G401.6 (cell line): Measurements from ENCODE around the gene ATP5ME.
"Not testable (repeated sequence)": the region's sequence is repeated elsewhere in the genome, so short reads cannot be mapped to it uniquely, and the experiment has no call there.

Experiments
- FAIRE-seq: peaks from 2 replicates; lab custom pipeline; 2012; peaks lifted over from hg19 to GRCh38; lab: Jason Lieb, UNC

ATP5ME gene

DNA sequence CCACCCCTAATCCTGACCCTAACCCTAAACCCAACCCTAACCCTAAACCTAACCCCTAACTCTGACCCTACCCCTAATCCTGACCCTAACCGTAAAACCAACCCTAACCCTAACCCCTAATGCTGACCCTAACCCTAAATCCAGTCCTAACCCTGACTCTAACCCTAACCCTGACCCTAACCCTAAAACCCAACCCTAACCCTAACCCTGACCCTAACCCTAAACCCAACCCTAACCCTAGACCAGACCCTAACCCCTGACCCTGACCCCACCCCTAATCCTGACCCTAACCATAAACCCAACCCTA lies 30.8 kb upstream of the ATP5ME start:
- FAIRE-seq: no peak

- no peak for FAIRE-seq
Measured at GRCh38 chr4:704198-704891, 30.3 kb upstream of the ATP5ME start.

DNA sequence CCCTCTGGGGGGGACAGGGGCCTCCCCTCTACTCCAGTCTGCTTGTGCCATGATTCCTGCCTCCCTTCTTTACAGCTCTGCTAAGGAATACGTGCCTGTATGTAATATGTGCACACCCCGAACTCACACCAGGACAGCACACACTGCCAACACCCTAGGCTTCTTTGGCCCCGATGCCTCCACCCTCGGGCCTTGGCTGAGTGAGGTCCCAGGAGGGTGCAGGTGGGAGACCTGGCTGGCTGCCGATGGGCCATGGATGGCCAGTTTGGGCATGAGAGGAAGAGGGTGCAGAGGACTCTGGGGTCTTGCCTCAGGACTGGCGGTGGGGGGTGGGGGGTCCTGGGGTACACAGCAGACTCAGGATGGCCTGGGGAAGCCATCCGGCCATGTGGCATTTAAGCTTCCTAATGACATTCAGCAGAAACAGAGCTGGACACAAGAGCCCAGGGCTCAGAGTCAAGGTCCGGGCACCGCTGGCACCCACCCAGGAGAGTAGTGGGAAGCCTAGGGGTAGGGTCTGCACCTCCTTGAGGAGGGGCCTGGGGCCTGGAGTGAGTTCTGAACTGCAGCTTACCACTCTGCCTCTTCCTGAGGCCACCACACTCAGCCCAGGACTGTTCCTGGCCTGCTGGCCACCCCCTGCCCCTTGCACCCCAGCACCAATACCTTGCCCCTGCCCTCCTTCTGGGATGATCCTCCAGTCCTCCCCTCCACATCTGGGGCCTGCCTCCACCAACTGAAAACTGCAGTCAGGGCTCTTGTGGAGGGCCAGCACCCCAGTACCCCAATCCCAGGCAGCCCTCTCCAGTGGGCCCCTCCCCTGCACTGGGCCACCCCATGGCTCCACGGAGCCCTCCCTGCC lies 29.5 kb upstream of the ATP5ME start:
- FAIRE-seq: no peak

DNA sequence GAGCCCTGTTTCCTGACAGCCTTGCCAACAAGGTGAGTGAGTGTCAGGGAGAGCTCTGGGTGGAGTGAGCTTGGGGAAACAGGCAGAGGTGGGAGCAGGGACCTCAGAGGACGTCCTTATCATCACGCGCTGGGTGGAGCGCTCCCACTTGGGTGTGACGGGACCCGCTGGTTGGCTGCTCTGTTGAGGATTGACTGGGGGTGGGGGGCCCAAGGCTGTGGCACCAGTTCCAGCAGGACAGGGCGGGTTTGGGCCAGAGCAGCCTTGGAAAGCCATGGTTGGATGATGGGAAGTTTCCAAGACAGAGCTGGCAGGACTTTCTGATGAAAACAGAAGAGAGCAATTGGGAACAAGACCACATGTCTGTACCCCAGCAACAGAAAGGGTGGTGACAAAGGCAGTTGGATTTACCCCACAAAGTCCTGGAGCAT lies 28.6 kb upstream of the ATP5ME start:
- no peak for FAIRE-seq

DNA sequence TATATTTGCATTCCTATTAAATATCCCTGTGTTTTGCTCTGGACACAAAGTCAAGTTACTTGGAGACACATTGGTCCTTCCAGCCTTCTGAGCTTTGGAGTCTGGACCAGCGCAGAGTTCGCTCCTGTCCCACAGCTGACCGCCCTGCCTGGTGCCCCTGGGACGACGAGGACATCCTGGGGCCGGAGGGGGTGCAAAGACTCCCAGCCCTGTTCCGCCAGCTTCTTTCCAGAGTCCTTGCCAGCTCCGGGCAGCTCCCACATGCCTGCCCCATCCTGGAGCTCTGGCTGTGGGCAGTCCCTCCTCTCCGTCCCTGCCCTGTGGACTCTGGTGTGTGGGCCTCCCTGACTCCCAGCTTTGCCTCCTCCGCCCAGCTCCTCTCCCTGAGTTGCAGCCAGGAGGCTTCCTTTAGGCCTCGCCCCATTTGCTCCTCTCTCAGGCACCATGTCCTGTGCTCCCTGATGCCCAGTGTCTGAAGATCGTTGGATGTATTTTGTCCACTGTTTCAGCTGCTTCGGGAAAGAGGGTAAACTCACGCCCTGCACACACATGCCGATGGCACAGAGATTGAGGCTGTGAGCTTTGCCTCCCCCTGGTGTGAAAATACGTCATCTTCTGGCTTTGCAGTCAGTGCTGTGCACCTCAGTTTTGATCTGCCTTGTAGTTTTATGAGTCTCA lies 26.6 kb upstream of the ATP5ME start:
- no peak for FAIRE-seq

DNA sequence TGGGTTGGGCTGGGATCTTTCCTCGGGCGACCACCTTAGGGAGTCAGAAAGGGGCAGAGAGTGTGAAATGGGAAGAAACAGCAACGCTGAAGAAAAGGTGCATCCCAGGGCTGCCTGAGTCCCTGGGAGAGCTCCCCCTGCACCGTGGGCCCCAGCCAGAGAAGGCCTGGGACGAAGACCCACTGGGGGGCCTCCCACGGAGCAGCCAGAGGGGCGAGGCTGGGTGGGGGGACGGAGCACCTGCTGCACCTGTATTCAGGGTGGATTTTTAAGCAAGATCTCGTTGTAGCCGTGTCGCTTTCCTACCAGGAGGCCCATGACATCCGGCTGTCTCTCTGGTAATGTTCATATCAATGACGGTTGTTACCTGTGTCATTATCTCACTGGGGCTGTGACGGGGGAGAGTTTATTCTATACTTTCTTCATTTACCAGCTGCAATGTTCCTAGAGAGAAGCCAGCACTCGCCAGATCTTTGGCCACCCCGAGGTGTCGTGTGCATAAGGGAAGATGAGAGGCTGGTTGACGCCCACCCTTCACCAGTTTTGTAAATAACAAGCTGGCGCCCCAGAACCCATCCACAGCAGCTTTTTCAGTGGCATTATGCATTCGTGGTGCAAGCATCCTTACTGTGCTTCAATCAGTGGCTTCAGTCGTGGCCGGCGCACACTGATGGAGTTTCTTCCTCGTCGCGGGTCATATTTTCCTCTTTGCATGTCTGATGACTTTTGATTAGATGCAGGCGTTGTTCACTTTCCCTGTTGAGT lies 25.9 kb upstream of the ATP5ME start:
- no peak for FAIRE-seq

DNA sequence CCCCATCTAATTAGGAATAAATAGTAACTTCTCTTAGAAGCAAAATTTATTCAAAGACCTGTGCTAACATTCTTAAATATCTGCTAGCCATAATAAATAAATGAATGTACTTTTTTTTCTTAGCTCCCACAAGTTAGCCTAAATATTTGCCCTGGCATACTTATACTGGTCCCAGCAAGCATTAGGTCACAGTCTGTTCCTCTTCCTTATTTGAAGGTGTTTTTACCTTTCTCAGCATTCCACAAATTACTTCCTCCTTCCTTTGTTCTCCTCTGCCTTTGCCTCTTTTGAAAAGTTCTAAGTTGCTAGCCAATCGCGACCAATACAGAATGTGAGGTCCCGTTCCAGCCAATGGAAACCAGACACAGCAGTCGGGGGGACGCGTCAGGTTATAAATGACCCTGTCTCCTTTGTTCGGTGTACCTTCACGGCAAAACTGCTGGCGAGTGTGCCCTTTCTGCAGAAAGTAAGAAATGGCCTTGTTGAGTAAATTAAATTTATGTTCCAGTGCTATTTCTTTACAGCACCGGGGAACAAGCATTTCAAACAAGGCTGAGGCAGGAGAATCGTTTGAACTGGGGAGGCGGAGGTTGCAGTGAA lies 20.4 kb upstream of the ATP5ME start:
- FAIRE-seq: not testable (repeated sequence)

DNA sequence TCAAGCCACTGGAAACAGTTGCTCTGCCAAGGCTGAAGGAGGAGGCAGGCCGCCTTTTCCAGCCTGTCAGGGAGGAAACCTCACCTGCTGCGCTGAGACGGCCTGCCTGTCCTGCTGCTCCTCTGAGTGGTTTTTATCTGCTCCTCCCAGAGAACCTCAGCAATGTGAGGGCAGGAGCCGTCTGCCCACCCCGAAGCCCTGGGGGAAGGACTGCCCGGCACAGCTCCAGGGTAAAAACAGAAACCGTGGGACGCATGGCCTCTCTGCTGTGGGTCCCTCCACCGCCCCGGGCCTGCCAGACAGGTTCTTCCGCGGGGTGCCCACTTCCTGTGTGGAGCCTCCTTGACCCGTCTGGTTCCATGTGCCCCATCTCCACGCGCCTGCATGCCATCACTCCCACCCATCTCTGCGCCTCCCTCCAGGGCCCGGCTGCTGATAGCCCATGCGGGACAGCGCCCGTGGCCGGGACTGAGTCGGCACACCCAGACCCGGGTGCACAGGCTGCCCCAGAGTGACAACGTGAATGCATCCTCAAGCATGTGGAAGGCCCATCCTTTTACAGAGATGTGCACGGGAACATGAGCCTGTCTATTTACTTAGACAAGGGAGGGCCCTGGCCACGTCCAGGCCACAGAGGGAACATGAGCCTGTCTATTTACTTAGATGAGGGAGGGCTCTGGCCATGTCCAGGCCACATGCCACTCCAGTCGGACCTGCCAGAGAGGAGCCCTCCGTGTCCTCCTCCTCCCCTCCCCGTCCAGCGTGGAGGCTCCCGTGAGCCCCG lies 18.9 kb upstream of the ATP5ME start:
- FAIRE-seq: no peak

GRCh38 chr4:689723-690122 lies 15.6 kb upstream of the ATP5ME start:
- FAIRE-seq: no peak

- FAIRE-seq: no peak
Measured at GRCh38 chr4:688854-689681, 15.0 kb upstream of the ATP5ME start, which contains the start of gene SLC49A3. Gene SLC49A3 (minus strand): TSS chr4:689151. CDS start chr4:689127, 24 bp downstream.

DNA sequence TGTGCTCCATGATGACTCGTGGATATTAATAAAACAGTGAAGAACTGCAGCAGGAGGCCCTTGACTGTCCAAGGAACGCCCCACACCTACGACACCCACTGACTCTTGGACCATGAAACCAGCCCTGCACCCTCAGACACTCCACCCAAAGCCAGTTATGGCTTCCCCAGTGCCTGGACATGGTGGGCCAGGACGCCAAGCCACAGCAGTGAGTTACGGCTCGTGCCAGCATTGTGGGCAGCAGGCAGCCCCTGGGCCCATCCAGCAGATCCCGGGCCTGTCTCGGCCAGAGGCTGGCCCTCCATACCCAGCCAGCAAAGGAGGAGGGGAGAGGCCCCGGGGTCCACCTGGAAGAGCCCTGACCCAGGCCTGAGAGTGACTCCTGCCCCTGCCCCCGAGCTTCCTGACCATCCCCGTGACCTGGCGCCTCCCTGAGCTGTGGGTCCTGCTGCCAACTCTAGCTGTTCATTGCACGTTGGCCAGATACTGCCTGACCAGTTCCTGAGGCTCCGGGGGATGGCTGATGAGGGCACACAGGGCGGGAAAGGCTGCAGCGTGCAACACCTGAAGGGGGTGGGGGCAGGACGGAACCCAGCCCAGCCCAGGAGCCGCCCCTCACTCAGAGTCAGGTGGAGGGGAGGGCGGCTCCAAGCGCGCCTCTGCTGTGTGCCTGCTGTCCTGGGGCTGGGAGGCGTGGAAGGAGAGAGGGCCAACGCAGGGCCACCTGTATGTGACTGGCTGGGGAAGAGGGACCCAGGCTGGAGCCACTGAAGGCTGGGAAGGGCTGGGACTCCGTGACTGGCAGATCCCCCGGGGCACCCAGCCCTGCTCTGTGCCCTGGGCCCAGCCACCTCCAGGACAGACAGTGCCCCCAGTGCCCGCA lies 14.1 kb upstream of the ATP5ME start:
- FAIRE-seq: no peak

GRCh38 chr4:687048-687970 lies 13.2 kb upstream of the ATP5ME start:
- FAIRE-seq: no peak

DNA sequence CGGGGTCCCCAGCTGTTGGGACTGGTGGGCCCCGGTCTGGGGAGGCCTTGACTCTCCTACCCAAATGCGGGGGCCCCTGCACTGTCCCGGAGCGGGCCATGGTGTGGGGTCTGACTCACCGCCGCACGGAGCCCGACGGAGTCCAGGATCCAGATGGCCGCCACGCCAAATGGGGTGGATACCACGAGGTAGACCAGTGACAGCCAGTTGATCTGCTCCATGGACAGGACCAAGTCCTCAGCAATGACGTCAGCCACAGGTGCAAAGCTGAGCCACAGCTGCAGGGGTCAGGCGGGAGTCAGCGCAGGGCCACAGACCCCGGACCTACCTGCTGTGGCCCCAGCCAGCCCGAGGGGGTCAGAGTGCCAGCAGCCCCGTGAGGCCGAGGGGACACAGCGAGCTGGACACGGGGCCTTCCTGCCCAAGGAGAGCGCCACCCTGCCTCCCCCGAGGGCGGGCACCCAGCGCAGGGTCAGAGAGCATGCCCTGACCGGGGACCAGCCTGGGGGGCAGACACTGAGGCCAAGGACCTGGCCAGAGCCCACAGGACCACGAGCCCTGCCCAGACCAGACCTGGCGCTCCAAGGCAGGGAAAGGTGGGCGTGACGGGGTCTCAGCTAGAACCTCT lies 12.5 kb upstream of the ATP5ME start:
- FAIRE-seq: no peak

GRCh38 chr4:685679-686412 lies 11.8 kb upstream of the ATP5ME start:
- no peak for FAIRE-seq

- no peak for FAIRE-seq
Measured at GRCh38 chr4:684623-685327, 10.7 kb upstream of the ATP5ME start.

GRCh38 chr4:683982-684622 lies 10.0 kb upstream of the ATP5ME start:
- no peak for FAIRE-seq
